Measurements from ENCODE around the gene ERBB4.
"Not testable (repeated sequence)": the region's sequence is repeated elsewhere in the genome, so short reads cannot be mapped to it uniquely, and the experiment has no call there.

ERBB4 gene

GRCh38 chr2:211762479-211762878, 776.1 kb downstream of the ERBB4 start:
- no peak for DNase-seq

GRCh38 chr2:211760103-211760502, 778.5 kb downstream of the ERBB4 start:
- no peak for DNase-seq

- DNase-seq, result no peak
Measured at GRCh38 chr2:211756266-211756665, 782.3 kb downstream of the ERBB4 start.

GRCh38 chr2:211755187-211755586, 783.4 kb downstream of the ERBB4 start:
- no peak for DNase-seq

GRCh38 chr2:211751848-211752247, 786.8 kb downstream of the ERBB4 start:
- DNase-seq, result no peak

- DNase-seq, result no peak
Measured at GRCh38 chr2:211748339-211748738, 790.3 kb downstream of the ERBB4 start.

- DNase-seq, result peak; percentile 84
Measured at GRCh38 chr2:211745295-211746097, 793.1 kb downstream of the ERBB4 start.

- no peak for DNase-seq
Measured at GRCh38 chr2:211744379-211744778, 794.2 kb downstream of the ERBB4 start.

GRCh38 chr2:211741966-211742365, 796.6 kb downstream of the ERBB4 start:
- no peak for DNase-seq

GRCh38 chr2:211737282-211737681, 801.3 kb downstream of the ERBB4 start:
- no peak for DNase-seq

GRCh38 chr2:211730215-211730614, 808.4 kb downstream of the ERBB4 start:
- no peak for DNase-seq

- DNase-seq, result no peak
Measured at GRCh38 chr2:211729433-211729832, 809.2 kb downstream of the ERBB4 start.

GRCh38 chr2:211724933-211725332, 813.7 kb downstream of the ERBB4 start:
- DNase-seq, result peak; percentile 62

- DNase-seq, result no peak
Measured at GRCh38 chr2:211723398-211723797, 815.2 kb downstream of the ERBB4 start.

- no peak for DNase-seq
Measured at GRCh38 chr2:211722928-211723327, 815.7 kb downstream of the ERBB4 start.

GRCh38 chr2:211721874-211722273, 816.7 kb downstream of the ERBB4 start:
- DNase-seq, result not testable (repeated sequence)

GRCh38 chr2:211709389-211709788, 829.2 kb downstream of the ERBB4 start:
- no peak for DNase-seq

- no peak for DNase-seq
Measured at GRCh38 chr2:211692689-211693088, 845.9 kb downstream of the ERBB4 start.

GRCh38 chr2:211690736-211691135, 847.9 kb downstream of the ERBB4 start:
- DNase-seq, result no peak

- DNase-seq, result no peak
Measured at GRCh38 chr2:211688196-211688595, 850.4 kb downstream of the ERBB4 start.

GRCh38 chr2:211674715-211675114, 863.9 kb downstream of the ERBB4 start:
- no peak for DNase-seq

- DNase-seq, result no peak
Measured at GRCh38 chr2:211673133-211673905, 865.3 kb downstream of the ERBB4 start.

GRCh38 chr2:211671977-211672376, 866.6 kb downstream of the ERBB4 start:
- no peak for DNase-seq

- DNase-seq, result no peak
Measured at GRCh38 chr2:211665299-211665698, 873.3 kb downstream of the ERBB4 start.

All from islet precursor cell (in vitro differentiated cells).